Activated CD8-positive, alpha-beta memory T cell treated with anti-CD3 and anti-CD28 coated beads for 24 hours (primary cell): ENCODE measurements around the gene ZBTB20.

Experiments used
- DNase-seq: peaks from one replicate; pipeline ENCODE4 v3.0.0-alpha.2; 2020

ZBTB20 gene

DNA sequence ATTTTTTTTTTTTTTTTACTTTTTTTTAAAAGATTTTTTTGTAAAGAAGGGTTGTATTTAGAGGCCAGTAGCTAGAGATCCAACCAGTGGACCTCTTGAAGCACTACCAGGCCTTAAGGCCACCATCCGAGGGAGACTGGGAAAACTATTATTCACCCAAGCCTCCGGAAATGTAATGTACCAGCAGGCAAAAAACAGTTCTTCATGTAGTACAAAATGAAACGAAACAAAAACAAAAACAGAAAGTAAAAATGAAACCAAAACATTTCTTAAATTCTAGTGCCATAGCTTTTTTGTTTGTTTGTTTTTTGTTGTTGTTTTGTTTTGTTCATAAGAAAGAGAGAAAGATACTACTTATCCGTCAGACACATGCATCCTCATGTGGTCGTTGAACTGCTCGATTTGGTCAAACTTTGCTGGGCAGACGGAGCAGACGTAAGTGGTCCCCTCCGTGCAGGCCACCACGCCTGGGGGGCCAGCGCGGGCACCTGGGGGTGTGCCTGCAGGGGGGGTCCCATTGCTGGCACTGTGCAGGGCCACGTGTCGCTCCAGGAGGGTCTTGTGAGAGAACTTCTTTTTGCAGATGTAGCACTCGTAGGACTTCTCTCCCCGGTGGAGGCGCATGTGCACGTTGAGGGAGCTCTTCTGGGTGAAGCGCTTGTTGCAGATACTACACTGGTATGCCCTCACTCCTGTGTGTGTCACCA lies 808.3 kb downstream of the ZBTB20 start:
- no peak for DNase-seq

DNA sequence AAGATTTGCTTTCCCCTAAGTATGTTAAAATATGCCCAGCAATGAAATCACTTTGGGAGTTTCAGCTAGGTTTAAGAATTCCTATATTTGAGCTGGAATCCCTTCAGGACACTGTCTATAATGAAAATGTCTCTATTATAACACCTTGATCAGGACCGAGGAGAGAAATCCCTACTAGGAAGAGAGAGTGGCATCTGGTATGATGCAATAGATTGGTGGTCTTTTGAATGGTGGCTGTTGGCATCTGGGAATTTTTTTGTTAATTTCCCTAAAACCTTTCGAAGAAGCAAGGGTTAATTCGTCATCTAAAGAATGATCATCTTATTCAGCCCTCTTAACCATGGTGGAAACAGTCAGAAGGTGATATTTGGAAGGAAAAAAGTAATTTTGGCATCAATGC lies 810.2 kb downstream of the ZBTB20 start:
- DNase-seq = no peak

DNA sequence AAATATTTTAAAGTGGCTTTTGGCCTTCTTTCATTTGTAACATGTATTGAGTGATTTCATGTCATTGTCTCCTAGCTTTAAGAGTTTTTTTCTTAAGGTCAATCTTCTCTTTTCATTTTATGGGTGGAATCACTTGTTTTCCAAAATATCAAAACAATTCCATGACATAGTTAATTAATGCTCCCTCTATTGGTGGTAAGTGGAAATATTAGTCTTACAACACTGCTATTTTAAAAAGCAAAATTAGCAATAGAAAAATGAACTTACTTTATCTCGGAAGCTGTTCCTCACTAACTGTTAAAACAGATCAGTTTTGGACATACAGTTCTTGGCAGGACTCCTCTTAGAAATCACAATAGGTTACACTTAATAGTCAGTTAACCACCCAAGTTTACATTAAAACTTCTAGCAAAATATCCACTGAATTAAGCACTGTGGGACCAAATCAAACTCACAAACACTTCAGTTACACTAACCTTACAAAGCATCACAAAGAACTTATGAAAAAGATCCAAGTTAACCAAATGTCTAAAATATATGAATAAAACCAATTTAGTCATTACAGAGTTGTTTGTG lies 810.9 kb downstream of the ZBTB20 start:
- DNase-seq = no peak

DNA sequence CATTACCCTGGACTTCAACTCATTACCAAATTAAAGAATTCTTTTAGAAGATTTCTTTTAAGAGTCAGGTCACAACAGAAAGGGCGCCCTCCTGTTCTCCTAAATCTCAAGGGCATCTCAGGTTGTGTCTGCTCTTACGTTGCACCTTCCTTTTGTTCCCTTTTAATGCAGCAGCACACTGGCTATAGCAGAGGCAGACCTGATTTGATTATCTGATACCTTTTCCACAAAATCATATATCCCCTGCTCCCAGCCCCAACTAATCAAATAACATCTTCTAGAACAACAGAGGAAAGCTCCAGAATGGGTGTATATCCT lies 813.2 kb downstream of the ZBTB20 start:
- DNase-seq = no peak

DNA sequence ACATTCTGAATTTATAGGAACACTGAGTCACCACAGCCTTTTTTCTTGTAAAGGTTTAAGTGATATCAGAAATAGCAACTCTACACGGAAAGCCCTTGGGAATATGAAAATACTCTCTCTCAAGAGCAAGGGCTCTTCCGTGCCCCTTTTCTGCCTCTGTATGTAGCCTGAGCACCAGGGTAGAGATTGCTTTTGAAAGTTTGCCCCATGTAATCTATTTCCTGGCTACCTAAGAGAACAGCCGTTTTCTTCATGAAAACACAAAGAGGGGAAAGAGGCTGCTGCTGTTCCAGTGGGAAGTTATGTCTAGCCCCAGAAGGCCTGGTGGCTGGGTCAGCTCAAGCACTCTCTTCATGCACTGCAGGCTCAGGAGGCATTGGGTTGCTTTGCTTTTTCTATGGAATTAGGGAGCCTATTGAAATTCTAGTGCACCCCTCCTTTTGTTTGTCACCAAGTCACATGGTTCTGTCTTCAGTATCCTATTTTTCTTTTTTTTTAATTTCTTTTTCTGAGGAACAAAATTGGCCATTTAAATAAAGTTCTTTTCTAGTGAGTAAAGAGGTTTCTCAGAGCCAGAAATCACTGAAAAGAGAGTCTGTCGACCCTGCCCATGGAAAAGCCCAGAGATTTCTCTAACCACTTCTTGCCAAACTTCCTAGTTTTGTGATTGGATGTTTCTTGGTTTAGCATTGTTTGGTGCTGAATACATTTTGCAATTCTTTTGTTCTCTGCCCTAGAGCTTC lies 813.7 kb downstream of the ZBTB20 start:
- DNase-seq = no peak

DNA sequence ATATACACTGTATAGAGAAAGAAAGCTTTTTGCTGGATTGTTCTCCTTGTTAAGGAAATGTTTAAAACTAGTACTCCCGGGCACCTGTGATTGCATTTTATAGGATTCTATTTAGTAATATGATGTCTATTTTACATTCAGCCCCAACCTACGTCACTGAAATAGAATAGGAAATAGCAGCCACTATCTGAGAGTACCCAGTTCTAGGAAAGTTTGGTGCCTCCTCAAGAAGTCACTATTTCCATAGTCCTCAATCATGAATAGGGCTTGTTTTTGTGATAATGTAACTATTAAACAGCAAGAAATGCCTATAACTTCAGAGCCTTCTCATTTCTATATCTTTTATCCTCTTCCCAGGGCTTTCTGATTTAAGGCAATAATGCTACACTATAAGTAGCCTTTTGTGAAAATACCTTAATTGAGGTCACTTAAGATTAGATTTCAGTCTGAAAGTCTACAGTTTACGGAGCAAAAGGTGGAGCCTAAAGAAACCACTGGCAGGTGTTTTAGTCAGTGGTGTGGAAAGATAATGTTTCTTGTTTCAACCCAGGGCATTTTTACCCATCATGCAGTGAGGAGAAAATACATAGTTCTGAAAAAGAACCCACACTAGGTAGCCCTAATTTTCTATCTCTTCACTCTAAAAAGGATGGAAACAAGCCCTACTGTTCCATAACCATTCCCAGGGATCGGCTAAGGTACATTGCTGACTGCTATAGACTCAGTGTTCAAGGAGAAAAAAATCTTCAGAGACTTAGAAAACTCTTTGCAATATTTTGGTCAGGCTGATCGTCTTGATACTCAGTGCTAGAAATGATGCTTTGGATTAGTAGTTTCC lies 814.5 kb downstream of the ZBTB20 start:
- no peak for DNase-seq

DNA sequence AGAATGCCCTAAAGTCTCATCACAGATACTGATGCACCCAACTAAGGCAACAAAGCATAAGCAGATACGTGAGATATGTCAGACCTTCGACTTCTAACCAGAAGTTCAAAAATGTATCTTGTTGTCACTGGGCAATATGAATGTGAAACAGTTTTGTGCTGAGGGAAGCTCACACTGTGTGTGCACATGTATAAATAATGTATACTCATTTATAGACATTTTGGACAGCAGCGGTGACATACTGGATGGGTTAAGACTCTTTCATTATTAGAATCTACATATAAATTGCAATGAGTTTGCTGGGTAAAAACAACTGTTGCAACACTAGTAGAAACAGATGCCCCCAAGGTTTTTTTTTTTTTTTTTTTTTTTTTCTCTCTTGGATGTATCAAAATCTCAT lies 815.4 kb downstream of the ZBTB20 start:
- no peak for DNase-seq

DNA sequence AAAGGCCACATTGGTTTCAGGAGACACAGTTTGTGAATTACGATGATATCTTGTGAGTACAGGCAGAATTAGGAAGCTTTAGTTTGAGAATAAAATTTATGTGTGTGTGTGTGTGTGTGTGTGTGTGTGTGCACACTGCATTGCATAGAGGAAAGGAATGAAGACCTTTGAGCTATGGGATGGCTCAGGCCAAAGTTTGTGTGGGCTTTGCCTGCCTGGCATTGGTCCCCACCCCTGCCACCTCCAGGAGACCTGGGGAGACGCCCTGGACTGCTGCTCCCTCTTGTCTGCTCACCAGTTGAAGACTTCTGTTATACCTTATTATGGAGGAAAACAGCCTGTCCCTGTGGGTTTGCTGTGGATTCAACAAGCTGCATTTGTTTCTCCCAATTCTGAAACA lies 816.1 kb downstream of the ZBTB20 start:
- no peak for DNase-seq

DNA sequence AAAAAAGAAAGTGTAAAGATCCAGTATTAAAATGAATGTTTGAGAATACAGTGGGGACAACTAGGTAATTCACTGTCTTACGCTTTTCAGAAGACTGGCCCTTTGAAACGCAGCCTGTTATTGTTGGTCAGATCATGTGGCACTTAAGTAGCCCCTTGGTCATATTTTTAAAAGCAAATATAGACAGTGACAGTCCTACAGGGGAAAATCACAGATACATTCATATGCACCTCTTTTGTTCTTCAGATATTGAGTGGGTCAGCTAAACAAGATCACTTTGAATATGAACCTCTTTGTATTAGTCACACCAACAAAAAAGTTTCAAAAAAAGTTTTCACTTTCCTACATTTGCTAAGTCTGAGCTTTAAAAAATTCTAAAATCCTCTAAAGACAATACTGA lies 817.3 kb downstream of the ZBTB20 start:
- no peak for DNase-seq

DNA sequence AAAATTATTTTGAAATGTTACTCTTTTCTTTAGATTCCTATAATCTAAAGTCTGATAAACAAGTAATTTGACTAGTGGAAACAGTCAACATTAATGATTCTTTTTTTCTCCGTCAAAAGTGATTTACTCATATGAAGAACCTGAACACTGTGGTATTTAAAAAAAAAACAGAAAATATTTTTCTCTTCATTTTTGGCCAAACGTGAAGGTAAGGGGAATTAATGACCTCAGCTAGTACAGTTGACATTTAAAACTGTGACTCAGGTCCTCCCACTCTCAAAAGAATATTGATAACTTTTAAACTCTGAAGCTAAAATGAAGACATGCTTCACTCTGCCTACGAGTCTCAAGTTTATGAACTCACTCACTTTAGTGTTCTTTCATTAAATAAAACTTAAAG lies 818.7 kb downstream of the ZBTB20 start:
- DNase-seq = no peak

DNA sequence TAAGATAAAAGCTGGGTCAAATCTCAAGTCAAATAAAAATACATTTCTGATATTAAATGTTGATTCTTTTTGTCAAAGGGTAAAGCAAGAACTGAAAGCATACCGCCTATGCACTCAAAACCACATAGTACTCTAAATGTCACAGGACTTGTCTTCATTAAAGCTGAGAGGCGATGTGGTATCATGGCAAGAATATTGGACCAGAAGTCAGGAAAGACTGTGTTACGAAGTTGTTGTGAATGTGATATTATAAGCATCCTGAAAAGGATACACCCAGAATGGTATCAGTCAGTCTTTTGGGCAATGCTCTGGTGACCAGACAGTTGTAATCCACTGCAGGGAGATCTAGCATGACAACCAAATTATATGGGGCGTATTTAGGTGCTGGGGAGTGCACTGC lies 819.4 kb downstream of the ZBTB20 start:
- DNase-seq = no peak

DNA sequence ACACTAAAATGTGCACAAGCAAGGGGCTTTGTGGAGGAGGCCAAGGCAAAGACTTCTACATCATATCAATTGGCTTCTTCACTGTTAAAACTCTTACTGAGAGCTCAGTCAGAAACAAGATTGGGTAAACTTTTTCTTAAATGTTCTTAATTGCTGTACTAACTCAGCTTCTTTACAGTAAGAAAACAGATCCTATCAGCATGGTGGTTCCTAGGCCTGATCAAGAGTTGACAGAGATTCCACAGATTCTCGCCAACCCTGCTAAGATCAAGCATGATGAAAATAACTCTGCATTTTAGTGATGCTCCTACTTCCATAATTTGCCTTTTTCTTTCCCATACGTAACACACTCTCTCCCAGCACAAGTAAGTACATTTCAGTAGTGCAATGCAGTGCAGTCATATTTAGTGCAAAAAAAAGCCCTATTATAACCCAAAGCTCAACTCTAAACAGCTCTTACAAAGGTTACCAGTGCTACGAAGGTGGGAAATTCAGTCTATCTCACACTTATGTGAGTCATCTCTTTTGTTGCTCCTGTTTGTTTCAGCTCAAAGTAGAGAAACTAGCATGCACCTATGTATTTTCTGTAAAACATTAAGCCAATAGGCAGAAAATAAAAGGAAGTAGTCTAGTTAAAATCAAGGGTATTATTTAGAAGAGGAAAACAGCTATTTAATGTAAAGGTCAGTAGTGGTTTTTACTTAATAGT lies 823.4 kb downstream of the ZBTB20 start:
- DNase-seq = no peak

DNA sequence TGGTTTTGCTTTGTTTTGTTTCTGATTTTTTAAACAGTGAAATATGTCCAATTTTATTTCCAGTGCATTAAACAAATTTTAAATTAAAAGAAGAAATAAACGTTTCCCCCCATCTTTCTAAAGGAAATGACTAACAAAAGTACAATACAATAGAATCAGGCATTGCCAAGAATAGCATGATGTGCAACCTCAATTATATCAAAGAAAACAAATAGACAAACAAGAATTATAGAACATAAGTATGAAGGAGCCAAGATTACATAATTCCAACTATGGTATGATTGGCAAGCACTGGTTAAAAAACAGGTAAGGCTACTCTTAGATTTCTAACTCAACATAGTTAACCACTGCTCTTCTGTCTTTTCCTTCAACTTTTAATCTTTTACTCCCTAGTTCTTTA lies 826.8 kb downstream of the ZBTB20 start:
- DNase-seq = no peak

DNA sequence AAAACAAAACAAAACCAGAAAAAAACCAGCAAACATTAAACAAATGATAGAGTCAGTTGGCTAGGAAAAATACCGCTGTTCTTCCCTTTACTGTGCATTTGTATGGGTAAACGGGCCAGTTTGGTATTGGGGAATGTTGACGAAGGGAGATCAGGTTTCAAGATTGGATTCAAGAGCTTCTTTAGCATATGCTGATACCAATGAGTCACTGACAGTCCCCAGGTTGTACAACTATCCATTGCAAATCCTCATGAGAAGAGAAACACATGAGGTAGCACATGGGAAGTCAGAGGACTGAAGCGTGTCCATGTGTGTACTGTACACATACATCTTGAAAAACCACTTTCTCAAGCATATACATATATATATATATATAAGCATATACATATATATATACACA lies 827.6 kb downstream of the ZBTB20 start:
- DNase-seq = no peak

DNA sequence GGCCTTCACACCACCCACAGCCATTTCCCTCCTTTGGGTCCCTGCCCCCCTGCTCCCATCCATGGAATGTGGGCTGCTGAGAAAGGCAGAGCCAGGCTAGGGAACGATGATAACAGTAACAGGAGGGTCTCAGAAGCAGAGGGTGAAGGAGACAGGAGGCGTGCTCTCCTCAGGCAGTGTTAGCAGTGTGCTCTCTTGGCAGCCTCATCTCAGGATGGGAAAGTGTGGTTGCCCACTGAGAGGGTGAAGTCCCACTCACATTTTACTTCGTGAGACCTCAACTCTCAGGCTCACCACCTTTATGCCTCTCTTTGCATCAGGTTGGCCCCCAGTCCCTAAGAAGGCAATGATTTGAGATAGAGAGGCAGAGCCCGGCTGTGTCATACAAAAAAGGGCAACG lies 828.8 kb downstream of the ZBTB20 start:
- DNase-seq = no peak

DNA sequence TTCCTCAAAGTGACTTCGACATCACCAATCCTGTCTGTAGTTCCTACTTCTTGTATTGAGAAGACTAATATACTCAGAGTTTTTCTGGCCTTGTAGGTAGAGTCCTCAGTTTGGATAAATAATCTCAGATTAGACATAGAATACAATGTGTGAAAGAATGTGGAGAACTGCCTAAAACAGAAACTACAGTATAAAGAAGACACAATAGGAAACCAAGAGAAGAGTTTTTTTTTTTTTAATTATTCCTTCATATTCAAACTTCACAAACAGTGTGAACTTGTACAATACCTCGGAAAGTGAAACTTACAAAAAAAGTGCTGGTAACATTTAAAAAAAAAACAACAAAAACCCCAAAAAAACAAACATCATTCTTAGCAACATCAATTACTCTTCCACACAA lies 832.8 kb downstream of the ZBTB20 start:
- no peak for DNase-seq

DNA sequence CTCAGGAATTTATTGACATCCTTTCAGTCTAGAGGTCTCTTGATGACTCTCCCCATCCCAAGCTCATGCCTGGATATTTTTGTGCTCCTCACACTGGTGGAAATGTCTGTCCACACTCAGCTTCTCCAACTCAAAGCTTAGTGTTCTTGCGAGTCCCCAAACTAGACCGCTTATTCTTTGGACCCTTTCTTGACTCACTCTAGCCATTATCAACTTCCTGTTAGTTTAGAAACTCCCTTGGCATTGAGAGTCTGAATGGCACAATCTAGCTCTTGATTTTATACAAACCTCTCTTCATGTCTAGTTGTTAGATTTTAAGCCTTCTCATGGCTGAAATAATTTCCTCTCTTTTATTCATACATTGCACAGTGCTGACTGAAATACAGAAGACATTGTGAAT lies 833.7 kb downstream of the ZBTB20 start:
- no peak for DNase-seq

DNA sequence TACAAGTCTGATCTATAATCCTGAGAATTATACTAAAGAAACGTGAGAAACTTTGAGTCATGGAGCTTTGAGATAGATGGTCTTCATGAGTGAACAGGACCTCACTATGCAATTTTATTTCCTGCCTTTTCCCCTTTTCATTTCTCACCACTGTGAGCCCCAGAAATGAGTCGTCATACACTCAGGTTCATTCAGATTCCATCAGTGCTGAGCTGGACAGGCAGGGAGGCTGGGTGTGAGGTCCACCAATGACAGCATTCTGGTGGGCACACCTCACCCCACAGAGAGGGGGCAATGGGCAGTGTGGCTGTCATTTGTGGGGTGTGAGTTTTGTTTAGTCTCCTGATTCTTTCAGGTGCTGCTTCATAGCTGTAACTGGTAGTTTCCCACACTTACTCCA lies 836.4 kb downstream of the ZBTB20 start:
- DNase-seq = no peak

DNA sequence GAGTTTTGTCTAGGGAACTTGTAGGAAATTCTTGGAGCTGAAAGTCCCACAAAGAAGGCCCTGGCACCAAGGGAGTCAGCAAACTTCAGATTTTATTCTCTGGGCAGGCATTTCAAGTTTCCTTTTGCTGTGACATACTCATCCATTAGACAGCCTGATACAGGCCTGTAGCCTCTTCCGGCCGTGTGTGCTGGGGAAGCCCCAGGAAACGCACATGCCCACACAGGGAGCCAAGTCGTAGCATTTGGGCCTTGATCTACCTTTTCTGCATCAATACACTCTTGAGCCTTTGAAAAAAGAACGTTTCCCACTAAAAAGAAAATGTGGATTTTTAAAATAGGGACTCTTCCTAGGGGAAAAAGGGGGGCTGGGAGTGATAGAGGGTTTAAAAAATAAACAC lies 838.3 kb downstream of the ZBTB20 start:
- DNase-seq = no peak

DNA sequence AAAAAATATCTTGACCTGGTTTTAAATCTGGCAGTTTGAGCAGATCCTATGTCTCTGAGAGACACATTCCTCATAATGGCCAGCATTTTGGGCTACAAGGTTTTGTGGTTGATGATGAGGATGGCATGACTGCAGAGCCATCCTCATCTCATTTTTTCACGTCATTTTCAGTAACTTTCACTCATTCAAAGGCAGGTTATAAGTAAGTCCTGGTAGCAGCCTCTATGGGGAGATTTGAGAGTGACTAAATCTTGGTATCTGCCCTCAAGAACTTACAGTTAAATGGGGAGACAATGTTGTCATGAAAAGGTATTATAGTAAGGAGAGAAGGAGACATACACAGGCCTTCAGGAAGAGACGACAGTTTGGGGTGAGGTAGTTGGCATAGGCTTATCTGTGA lies 838.7 kb downstream of the ZBTB20 start:
- no peak for DNase-seq

DNA sequence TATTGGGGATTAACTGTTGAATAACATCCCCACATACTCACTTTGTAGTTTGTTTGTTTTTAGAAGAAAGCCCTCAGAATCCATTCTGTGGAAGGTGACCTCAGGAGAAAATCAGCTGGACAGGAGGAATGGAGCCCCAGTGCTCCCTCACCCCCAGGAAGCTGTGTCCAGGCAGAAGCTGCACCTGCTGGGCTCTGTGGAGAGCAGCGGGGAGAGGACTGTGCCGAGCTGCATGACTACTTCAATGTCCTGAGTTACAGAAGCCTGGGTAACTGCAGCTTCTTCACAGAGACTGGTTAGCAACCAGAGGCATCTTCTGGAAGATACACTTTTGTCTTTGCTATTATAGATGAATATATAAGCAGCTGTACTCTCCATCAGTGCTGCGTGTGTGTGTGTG lies 839.3 kb downstream of the ZBTB20 start:
- DNase-seq = no peak

DNA sequence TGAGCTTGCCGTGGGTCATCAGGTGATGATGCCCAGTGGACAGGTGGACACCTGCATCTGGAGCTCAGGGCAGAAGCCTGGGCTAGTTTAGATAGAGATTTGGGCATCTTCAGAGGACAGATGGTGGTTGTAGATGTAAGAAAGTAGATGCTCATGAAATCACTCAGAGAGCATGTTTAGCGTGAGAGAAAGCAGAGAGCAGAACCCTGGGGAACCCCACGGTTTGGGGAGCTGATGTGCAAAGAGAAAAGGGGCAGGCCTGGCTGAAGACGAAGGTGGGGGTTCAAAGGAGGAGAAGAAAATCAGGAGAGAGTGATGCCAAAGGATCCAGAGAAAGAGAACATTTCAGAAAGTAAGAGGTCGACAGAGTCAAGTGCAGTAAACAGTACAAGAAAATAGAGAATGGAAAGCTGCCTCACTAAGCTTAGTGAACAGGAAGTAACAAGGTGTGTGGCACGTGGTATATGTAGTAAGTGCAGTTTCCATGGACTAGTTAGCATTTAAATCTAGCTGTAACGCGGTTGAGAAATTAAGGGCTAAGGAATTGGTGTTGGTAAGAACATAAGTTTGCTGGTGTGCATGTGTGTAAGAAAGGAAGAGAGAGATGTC lies 839.8 kb downstream of the ZBTB20 start:
- DNase-seq = no peak
